Astrocyte of the cerebellum (primary cell): Measurements from ENCODE around the gene TMEM273.
A peak's percentile ranks its signal among the peaks of the same experiment; 100 is the strongest.

Experiments used
- DNase-seq: peaks from one replicate; pipeline ENCODE4 v3.0.0-alpha.2; 2011; ENCODE audit warnings: low read depth
- H3K4me3 ChIP-seq: 2 replicates; pipeline ENCODE4 v1.5.1; 2011; ENCODE audit warnings: mild to moderate bottlenecking, low read depth, low read length, moderate library complexity
- in situ Hi-C: cut with HindIII; loops from 2 replicates; pipeline ENCODE4 v1.10.0; 2017; ENCODE audit warnings: low sequenced_read_pairs
- TF ChIP-seq, protein P1 (sequence below): IDR thresholded peaks from 2 replicates; pipeline ENCODE4 v1.5.1; 2012; ENCODE audit warnings: low read length, low read depth, moderate library complexity, mild to moderate bottlenecking; ENCODE audit errors: missing control alignments

The TMEM273 gene, protein sequence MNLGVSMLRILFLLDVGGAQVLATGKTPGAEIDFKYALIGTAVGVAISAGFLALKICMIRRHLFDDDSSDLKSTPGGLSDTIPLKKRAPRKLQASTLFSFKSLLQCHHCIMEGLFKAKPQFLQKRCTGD

DNA sequence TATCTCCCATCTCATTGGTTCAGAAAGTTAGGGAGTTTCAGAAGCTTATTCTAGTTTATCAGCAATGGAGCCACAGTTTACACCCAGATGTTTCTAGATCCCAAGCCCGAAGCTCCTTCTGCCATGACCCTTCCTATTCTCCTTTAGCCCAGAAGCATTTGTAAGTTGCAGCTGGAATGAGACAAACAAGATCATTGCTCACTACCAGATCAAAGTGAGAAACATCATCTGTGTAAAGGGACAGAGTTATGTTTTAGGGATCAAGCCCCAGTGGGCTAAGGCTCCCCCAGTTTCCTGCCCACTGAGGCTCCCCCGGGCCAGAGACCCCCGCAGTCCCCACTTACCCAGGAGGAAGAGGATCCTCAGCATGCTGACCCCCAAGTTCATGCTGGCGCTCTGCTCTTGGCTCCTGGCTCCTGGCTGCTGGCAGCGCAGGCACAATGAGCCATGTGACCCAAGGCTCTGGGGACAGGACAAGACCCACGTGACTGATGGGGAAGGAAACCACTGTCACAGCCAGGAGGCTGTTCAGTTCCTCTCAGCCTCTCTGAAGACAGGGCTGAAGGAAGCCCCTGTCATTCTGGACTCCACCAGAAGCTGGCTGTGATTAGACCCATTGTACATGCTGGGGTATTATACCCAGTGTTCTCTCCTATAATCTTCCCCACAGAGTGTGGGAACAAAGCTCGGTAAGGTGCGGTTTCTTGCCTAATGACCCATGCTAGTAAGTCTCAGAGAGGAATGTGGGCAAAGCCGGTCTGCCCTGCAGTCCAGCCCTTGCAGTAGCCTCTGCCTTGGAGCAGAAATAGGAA lies at the start of gene TMEM273:
Gene TMEM273 (minus strand): TSS at position 442 of the 812 bp plus-strand sequence. CDS start 55 bp downstream, at position 387.
- TF ChIP-seq, protein P1, sequence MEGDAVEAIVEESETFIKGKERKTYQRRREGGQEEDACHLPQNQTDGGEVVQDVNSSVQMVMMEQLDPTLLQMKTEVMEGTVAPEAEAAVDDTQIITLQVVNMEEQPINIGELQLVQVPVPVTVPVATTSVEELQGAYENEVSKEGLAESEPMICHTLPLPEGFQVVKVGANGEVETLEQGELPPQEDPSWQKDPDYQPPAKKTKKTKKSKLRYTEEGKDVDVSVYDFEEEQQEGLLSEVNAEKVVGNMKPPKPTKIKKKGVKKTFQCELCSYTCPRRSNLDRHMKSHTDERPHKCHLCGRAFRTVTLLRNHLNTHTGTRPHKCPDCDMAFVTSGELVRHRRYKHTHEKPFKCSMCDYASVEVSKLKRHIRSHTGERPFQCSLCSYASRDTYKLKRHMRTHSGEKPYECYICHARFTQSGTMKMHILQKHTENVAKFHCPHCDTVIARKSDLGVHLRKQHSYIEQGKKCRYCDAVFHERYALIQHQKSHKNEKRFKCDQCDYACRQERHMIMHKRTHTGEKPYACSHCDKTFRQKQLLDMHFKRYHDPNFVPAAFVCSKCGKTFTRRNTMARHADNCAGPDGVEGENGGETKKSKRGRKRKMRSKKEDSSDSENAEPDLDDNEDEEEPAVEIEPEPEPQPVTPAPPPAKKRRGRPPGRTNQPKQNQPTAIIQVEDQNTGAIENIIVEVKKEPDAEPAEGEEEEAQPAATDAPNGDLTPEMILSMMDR: no peak
- in situ Hi-C loops: no loop called here
- DNase-seq: peak; percentile 59
- H3K4me3 ChIP-seq: no peak within 1 kb of the TSS

DNA sequence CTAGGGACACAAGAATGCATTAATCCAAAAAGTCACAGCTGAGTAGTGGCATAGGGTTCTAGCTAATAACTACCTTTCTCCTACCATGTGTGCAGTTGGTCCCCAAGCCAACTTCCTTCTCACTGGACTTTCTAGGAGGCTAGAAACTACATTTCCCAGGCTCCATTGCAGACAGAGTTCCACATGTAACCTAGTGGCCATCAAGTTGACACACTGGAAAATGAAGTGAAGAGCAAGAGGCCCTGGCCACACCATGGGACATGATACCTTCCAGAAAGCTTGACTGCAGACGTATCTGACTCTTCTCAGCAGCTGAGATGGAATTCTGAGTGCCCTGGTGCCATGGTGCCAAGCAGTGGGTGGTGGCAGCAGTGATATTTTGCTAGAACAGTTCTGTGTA lies 49.8 kb upstream of the TMEM273 start:
- DNase-seq: no peak
- in situ Hi-C loops: no loop called here
- TF ChIP-seq, protein P1: no peak
- H3K4me3 ChIP-seq: no peak overlapping the region

DNA sequence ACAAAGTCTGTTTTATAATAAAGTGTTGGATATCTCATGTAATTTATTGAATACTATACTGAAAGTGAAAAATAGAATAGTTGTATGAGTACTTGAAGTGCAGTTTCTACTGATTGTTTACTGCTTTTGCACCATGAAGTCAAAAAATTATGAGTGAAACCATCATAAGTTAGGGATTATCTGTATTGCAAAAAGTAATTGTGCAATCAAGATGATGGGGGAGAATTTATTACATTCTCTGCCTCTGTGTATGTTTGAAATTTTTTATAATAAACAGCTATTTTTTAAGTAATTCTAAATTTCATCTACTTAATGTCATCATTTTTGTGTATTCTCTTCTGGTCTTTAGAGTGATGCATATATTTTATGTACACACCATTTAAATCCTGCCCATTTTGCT lies 47.2 kb upstream of the TMEM273 start:
- TF ChIP-seq, protein P1: no peak
- in situ Hi-C loops: no loop called here
- no peak overlapping the region for H3K4me3 ChIP-seq
- DNase-seq: no peak

DNA sequence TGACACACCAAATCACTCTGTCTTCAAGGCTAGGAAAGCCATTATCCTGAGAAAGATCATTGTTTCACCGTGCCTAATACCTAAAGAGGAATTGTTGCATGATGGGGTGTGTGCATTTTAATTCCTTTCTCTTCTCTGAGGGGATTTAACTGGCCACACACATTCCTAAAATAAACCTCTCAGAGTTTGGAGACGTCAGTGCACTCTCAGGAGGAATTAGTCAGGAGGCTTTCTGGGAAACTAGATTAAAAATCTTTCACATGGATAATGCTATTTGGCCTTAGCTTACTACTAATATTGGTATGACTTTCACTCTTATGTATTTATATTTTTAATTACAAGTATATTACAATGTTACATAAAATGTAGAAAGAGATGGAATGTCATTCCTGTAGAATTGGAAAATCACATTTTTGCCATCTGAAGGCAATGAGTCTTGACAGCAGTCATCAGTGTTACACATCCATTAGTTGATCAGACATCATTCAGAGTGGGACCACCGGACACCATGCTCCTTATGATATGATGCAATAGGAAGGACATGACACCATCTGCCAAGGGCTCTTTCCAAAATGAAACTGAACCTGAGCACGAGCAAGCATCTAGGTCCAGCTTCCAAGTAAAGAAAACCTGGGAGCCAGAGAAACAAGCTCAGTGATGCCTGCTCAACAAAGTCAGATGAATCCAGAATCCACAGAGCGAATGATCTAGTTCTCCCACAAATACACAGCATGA lies 43.1 kb upstream of the TMEM273 start:
- in situ Hi-C loops: no loop called here
- TF ChIP-seq, protein P1: no peak
- H3K4me3 ChIP-seq: no peak overlapping the region
- no peak for DNase-seq

DNA sequence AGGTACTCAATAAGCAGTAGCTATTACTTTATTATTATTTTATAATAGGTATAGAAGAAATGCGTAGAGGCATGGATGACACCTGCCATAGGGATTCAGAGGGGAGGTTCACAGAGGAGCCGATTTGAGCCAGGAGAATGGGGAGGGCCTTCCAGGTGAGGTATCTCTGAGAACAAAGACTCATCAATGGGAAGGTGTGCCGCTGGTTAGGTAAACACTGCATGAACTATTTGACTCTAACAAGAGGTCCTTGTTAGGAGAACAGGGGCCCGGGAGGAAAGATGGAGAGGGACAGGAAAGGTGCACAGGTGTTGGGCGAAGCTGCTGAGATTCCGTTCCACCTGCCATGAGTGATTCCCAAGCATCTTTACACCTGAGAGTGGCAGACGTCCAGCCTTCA lies 41.8 kb upstream of the TMEM273 start:
- DNase-seq: no peak
- in situ Hi-C loops: no loop called here
- TF ChIP-seq, protein P1: no peak
- H3K4me3 ChIP-seq: no peak overlapping the region

DNA sequence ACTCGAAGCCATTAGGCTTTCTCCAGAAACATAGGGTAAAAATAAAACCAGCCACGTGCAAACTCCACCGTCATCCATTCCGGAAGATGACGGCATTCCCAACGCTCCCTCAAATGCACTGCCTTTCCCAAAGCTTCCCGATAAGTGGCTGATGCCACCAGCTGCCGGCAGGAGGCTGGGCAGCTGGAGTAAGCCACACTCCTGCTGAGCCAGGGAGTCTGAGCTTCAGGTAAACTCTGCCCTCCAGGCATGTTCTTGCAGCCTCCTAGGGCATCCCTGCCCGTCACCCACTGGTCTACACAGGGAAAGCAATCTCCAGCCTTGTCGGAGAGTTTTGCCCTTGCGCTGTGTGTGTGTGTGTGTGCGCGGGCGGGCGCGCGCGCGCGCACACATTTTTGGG lies 40.5 kb upstream of the TMEM273 start:
- in situ Hi-C loops: no loop called here

More for the DNA sequence above, 40.5 kb upstream of the TMEM273 start:
- TF ChIP-seq, protein P1: no peak
- DNase-seq: no peak
- H3K4me3 ChIP-seq: no peak overlapping the region
